ENCODE results near the gene RPL36. TPM values are rescaled to one million over a fixed set of nuclear protein-coding genes. Genes with fewer than 3 reads are reported as not detected.

The RPL36 gene
- total RNA-seq, 1 donor from 2014 or later = 1,717 TPM

DNA sequence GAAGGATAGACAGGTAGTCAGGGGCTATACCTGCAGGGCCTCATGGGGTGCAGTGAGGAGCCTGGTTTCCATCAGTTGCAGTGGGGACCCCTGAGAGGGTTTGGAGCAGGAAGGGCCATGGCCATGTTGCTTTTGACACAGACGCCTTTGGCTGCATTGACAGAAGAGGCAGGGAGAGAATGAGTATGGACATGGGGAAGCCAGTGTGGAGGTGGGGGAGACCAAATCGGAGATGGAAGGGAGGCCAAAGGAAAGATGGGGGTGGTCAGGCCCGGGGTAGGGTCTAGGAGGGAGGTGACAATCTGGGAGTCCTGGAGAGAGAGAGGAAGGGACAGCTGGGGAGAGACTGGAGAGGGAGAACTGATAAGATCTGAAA, 8.0 kb upstream of the RPL36 start:
- no peak for DNase-seq (ENCODE audit: low read depth)
- TF ChIP-seq, protein P1, sequence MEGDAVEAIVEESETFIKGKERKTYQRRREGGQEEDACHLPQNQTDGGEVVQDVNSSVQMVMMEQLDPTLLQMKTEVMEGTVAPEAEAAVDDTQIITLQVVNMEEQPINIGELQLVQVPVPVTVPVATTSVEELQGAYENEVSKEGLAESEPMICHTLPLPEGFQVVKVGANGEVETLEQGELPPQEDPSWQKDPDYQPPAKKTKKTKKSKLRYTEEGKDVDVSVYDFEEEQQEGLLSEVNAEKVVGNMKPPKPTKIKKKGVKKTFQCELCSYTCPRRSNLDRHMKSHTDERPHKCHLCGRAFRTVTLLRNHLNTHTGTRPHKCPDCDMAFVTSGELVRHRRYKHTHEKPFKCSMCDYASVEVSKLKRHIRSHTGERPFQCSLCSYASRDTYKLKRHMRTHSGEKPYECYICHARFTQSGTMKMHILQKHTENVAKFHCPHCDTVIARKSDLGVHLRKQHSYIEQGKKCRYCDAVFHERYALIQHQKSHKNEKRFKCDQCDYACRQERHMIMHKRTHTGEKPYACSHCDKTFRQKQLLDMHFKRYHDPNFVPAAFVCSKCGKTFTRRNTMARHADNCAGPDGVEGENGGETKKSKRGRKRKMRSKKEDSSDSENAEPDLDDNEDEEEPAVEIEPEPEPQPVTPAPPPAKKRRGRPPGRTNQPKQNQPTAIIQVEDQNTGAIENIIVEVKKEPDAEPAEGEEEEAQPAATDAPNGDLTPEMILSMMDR (IDR thresholded peaks at IDR 0.05; ENCODE audit: insufficient read depth, low read length, poor library complexity, severe bottlenecking) = no peak
- no peaks in the 10 kb centered on the region for H3K36me3 ChIP-seq (ENCODE audit: control insufficient read depth, insufficient read depth, low read length)
- no peak overlapping the region for H3K4me3 ChIP-seq (ENCODE audit: low read depth, low read length)
- H3K27me3 ChIP-seq (ENCODE audit: control insufficient read depth, insufficient read depth, low read length) = no peaks in the 10 kb centered on the region

DNA sequence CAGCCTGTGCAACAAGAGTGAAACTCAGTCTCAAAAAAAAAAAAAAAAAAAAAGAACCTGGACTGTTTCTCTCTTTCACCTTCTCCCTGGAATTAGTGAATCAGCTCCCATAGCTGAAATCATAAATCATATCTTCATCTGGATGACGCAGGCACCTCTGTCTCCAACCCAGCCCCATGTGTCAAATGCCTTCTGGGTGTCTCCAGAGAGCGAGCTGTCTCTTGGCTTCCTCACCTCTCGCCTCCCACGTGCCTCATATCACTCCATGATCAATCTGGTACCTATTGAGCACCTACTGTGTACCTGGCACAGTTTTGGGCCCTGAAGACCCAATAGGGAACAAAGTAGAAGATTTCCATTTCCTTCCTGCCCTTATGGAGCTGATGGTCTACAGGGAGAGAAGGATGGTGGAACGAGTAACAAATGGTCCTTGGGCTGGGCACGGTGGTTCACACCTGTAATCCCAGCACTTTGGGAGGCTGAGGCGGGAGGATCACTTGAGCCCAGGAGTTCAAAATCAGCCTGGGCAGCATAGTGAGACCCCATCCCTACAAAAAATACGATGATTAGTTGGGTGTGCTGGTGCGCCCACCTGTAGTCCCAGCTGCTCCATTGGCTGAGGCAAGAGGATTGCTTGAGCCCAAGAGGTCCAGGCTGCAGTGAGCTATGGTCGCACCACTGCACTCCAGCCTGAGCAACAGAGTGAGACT, 6.8 kb upstream of the RPL36 start:
- no peak for DNase-seq (ENCODE audit: low read depth)

DNA sequence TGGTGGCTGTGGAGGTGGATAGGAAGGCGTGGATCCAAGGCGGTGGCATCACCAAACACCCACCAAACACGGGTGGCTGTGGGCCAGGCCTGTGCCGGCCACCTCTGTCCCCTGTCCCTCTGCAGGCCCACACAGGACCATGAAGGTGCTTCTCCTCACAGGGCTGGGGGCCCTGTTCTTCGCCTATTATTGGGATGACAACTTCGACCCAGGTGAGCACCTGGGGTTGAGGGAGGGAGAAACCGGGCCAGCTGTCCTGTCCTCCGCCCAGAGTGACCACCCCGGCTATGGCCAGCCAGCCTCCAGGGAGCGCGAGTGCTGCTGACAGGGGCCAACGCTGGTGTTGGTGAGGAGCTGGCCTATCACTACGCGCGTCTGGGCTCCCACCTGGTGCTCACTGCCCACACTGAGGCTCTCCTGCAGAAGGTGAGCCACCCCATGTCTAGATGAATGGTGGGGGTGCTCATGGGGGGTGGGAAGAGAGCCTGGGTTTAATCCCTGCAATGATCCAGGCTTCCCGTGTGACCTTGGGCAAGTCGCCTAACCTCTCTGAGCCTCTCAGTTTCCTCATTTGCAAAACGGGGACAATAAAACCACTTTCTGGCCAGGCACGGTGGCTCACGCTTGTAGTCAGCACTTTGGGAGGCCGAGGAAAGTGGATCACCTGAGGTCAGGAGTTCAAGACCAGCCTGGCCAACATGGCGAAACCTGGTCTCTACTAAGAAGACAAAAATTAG, 5.2 kb upstream of the RPL36 start:
- H3K4me3 ChIP-seq (ENCODE audit: low read depth, low read length) = no peak overlapping the region
- TF ChIP-seq, protein P1 (IDR thresholded peaks at IDR 0.05; ENCODE audit: insufficient read depth, low read length, poor library complexity, severe bottlenecking) = no peak
- no peaks in the 10 kb centered on the region for H3K36me3 ChIP-seq (ENCODE audit: control insufficient read depth, insufficient read depth, low read length)
- H3K27me3 ChIP-seq (ENCODE audit: control insufficient read depth, insufficient read depth, low read length) = no peaks in the 10 kb centered on the region
- DNase-seq (ENCODE audit: low read depth) = no peak

More for the DNA sequence above, 6.8 kb upstream of the RPL36 start:
- Histone ChIP-seq H3K4me3 (ENCODE audit: low read depth, low read length) (no peak overlapping the region), H3K36me3 (ENCODE audit: control insufficient read depth, insufficient read depth, low read length) (no peaks in the 10 kb centered on the region), H3K27me3 (ENCODE audit: control insufficient read depth, insufficient read depth, low read length) (no peaks in the 10 kb centered on the region)
- TF ChIP-seq, protein P1 (IDR thresholded peaks at IDR 0.05; ENCODE audit: insufficient read depth, low read length, poor library complexity, severe bottlenecking) = no peak

DNA sequence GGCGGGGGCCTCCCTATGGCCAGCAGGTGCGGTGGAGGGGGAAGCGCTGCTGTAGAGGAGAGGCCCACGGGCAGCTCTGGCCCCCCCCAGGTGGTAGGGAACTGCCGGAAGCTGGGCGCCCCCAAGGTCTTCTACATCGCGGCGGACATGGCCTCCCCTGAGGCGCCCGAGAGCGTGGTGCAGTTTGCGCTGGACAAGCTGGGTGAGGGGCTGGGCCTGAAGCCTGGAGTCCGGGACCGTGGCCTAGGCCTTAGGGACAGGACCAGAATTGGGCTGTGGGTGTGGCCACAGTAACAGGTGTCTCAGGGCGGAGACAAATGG, 3.8 kb upstream of the RPL36 start:
- TF ChIP-seq, protein P1 (IDR thresholded peaks at IDR 0.05; ENCODE audit: insufficient read depth, low read length, poor library complexity, severe bottlenecking) = no peak
- H3K27me3 ChIP-seq (ENCODE audit: control insufficient read depth, insufficient read depth, low read length) = no peaks in the 10 kb centered on the region
- peak overlapping the region; percentile 61 for H3K4me3 ChIP-seq (ENCODE audit: low read depth, low read length)
- DNase-seq (ENCODE audit: low read depth) = no peak
- H3K36me3 ChIP-seq (ENCODE audit: control insufficient read depth, insufficient read depth, low read length) = no peaks in the 10 kb centered on the region

DNA sequence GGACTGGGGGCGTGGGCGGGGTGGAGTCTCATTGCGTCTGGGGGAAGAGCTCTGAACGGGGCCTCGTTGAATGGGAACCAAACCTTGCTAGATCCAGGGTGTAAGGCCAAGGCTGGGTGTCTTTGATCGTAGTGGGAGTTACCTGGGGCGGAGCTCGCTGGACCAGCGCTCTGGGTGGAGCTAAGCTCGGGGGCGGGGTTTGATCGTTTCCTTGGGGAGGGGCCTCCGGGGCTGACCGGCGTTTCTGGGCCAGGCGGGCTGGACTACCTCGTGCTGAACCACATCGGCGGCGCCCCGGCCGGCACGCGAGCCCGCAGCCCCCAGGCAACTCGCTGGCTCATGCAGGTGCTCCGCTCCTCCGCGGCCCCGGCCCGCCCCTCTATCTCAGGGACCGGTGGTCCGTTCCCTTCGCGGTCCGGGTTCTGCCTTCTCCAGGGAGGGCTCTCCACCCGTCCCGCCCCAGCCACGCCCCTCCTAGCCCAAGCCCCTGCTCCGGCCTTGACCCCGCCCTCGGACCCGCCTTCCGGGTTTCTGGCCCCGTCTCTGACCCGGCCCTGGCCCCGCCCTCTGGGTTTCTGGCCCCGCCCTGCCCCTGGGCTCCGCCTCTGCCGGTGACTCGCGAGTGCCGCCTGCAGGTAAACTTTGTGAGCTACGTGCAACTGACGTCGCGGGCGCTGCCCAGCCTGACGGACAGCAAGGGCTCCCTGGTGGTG, 3.3 kb upstream of the RPL36 start:
- peak overlapping the region; percentile 61 for H3K4me3 ChIP-seq (ENCODE audit: low read depth, low read length)
- H3K27me3 ChIP-seq (ENCODE audit: control insufficient read depth, insufficient read depth, low read length) = no peaks in the 10 kb centered on the region
- TF ChIP-seq, protein P1 (IDR thresholded peaks at IDR 0.05; ENCODE audit: insufficient read depth, low read length, poor library complexity, severe bottlenecking) = peak; percentile 95
- no peaks in the 10 kb centered on the region for H3K36me3 ChIP-seq (ENCODE audit: control insufficient read depth, insufficient read depth, low read length)
- DNase-seq (ENCODE audit: low read depth) = peak; percentile 57

Data from kidney epithelial cell (primary cell).